Activated CD4-positive, alpha-beta T cell treated with anti-CD3 and anti-CD28 coated beads for 24 hours (primary cell): ENCODE results near the gene RGL4.

ENCODE experiments used
- DNase-seq, 2 donors: peaks; one replicate each; pipeline ENCODE4 v3.0.0-alpha.2; 2020; ENCODE audit warnings: low read depth in 2 of 2

The RGL4 gene

DNA sequence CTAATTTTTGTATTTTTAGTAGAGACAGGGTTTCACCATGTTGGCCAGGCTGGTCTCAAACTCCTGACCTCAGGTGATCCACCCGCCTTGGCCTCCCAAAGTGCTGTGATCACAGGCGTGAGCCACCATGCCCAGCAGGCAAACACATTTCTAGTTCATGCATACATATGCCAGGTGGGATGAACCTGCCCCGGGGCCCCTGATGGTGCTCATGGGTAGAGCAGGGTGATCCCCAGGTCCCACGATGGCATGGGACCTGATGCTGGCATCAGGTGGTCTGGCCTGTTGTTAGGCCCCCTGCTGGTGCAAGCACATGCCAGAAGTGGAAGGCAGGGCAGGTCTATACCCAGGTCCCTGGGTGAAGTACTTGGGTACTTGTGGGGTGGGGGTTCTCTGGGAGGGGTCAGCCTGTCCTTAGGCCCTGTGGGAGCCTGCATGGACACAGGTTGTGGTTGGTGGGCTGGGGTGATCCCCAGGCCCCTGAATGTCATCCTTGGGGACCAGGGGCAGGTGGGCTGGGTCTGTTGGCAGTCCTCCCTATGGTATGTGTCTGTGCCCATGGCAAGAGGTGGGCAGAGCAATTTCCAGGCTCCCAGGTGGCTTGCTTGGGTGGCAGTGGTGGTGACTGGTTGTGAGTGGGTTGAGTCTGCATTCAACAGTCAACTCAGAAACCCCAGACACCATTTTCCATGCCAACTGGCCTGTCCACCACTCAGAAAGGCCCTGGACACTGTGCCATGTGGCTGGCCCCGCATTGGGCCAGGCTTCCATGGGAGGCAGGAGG lies 9.6 kb upstream of the RGL4 start:
- DNase-seq = no peak

DNA sequence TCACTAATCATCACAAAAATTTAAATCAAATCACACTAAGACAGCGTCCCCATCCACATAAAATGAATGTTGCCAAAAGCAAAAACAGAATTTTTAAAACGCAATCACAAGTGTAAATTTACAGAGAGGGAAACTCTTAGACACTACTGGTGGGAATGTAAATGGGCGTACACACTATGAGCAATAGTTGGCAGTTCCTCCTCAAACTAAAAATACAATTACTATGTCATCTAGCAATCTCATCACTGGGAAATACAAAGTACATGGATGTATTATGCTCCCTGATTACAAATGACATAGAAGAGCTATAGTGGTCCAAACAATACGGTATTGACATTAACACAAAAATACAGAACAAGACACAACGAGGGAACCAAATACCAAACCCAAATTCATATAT lies 8.7 kb upstream of the RGL4 start:
- DNase-seq = no peak

DNA sequence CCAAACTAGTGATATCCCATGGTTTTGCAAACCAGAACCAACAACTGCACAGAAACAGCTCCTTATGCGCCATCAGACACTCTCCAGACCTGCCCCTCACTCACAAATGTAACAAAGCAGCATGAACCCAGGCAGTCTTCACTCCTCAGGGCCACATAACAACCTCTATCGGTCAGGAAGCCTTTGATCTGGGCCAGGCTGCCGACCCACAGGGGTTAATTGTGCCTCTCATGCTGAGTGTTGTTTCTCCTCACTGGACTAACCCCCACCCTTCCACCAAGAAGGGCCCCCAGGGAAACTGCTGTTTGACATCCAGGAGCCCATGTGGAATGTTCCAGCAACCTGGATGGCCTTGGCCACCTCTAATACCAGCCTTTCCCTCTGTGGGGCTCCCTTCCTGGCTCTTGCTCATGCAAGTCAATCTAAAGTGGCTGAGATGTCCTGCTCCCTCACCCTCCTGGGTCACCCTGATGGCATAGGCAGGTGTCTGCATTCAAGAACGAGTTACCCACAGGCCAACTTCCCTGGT lies 7.9 kb upstream of the RGL4 start:
- DNase-seq = no peak

DNA sequence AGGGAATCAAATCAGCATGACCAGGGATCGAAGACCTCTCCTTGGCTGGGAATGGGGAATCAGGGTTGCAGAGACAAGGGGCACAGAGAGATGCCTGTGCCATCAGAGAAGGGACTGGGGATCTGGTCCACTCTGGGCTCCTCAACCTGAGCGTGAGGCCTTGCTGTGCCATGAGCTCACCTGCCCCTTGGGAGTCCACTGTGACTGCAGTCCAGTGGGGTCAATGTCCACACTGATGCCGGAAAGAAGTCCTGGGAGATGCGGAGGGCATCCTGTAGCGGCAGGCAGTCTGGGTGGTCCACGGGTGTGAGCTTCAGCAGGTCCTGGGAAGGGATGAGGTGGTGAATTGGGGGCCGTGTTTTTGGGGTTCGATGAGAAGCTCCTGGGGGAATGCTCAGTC lies 7.3 kb upstream of the RGL4 start:
- DNase-seq = no peak

DNA sequence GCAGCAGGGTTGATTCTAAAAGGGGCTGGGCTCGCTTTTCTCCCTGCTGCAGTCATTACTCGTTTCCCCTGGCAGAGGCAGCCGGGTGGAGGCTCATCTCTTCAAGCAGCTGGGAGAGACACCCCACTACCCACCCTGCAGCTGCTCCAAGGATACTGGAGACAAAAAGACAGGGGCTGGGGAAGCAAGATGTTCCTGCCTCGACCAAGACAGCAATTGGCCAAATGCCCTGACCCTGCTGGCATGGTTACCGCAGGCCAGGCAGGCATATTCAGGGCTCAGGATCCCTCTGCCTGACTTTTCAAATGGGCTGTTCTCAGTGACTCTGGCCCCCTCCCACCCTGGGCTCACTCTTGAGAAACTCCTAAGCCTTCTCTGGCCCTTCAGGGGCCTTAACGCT lies 6.8 kb upstream of the RGL4 start:
- no peak for DNase-seq

DNA sequence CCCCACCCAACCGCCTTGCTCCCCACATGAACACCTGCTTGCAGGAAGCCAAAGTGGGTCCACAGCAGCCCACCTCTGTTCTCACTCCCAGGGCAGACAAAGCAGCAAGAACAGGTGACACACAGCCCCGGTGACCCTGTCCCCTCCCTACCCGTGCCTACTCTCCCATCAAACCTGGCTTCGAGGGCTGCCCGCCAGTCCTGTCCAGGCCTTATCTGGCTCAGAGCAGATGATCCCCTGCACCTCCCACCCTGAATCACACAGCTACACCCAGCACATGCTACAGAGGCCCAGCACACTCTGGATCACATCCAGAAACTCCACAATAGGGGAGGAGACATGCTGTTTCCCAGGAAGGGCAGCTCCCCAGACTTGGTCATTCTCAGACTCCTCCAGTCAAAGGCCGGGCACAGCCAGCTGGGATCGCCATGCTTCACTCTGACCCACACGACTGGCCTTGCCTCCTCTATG lies 6.2 kb upstream of the RGL4 start:
- DNase-seq = no peak

DNA sequence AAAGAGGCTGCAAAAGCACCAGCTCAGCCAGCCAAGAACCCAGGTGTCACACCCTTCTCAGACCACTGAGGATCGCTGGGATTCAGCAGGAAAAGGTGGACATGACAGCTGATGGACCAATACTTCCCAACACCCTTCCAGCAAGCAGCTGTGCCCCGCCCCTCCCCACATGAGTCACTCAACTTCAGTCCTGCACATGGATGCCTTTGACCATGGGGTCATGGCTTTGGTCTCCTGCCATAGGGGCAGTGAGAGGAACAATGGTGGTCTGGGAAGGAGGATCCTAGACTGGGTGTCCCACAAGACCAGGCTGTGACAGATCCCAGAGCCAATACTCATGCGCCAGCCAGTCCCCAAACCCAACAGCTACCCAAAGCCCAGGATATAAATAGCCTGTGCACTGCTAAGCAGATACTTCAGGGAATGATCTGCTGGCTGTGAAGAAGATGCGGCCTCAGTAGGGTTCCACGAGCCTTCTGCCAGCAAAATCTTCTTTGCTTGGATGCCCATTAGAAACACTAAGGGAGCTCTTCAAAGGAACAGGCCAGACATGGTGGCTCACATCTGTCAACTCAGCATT lies 5.5 kb upstream of the RGL4 start:
- no peak for DNase-seq

DNA sequence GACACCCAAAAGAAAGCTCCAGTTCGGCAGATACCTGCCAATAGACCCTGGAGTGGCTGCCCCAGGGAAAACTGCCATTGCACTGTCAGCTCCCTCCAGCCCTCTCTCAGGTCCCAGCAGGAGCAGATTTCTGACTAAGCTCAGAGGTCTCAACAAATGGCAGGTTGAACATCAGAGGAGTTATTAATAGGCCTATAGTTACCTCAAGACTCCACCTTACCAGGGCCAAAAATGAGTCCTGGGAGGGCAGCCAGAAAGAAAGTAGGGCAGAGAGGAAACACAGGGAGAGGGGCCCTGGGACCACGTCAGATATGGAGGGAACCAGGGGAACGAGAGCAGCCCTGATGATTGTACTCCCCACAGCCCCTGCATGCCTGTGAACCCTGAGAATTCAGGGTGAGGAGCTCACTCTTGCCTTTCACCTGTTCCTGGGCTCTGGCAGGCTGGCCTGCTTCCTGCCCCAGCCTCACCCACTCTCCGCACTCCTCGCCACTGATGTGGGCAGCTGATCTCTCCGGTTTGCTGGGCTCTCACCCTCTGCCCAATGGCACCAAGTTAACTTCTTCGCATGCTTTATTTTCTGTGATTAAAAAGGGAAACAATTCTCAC lies 4.3 kb upstream of the RGL4 start:
- no peak for DNase-seq

DNA sequence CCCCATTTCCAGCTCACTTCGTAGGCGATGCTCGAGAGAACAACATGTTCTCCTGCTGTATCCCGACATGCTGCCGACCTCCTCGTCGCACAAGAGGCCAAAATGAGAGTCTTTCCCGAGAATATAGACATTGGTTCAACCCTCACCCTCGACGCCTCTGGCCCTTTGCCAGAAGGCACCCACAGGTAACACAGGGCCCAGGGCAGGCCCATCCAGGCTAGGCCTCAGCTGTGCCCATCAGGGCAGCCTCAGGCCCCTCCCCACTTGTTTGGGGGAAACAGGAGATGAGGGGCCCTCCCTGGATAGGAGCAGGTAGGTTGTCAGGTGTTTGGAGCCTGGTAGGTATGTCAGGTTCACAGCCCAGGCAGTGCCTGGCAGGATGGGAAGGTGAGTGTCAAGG lies 2.7 kb upstream of the RGL4 start:
- DNase-seq = no peak

DNA sequence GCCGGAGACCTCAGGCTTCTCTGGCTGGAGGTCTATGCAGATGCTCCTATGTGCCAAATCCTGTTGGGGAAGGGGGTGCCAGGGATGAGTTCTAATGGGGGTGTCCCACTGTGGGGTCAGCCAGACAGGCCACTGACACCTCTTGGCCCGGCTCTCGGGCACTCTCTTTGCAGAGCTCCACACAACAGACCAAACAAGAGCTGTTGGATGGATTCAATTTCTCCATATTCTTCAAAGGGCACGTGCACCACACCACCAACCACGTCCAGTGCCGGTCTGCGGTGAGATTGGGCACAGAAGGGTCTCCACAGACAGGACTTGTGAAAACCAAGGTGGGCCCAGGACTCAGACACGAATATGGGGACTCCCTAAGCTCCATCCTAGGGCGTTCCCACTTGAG lies 2.2 kb upstream of the RGL4 start:
- no peak for DNase-seq

DNA sequence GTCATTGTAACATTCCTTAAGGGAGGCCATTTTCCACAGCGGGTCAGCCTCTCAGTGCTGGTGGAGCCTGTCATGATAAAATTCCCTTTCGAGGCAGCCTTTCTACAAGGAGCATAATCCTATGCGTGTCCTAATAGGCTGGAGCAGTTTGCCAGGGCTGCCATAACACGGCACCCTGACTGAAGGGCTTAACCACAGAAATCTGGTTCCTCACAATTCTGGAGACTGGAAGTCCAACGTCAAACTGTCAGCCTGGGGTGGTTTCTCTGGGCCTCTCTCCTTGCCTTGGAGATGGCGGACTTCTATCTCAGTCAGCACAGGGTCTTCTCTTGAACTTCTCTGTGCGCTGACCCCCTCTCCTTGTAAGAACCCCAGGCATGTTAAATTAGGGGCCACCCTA lies 1.4 kb upstream of the RGL4 start:
- DNase-seq = no peak

DNA sequence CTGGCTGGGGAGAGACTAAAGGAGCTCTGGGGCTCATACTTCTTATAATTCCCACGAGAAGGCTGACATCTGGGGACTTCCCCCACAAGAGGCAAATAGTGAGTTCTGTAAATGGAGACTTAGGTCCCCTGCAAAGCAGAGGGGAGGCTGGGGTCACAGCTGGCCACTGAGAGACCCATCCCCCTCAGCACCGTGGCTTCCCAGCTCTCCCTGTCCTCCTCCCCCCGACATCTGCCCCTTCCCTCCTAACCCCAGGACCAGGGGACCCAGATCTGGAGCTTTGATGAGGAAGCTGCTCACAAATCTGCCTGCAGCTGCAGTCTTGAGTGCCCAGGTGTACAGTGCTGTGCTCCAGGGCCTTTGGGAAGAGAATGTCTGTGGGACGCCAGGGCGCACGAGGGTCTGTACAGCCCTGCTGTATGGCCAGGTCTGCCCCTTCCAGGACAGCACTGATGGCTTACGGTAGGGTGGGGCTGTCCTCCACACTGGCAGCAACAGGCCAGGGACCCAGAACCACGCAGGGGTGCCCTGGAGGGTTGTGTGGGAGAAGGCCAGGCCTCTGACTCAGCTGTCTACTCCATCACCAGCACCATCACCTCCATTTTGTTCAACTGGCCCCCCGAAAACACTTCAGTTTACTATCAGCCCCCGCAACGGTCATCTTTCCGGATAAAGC lies 1.1 kb downstream of the RGL4 start:
- DNase-seq = no peak

DNA sequence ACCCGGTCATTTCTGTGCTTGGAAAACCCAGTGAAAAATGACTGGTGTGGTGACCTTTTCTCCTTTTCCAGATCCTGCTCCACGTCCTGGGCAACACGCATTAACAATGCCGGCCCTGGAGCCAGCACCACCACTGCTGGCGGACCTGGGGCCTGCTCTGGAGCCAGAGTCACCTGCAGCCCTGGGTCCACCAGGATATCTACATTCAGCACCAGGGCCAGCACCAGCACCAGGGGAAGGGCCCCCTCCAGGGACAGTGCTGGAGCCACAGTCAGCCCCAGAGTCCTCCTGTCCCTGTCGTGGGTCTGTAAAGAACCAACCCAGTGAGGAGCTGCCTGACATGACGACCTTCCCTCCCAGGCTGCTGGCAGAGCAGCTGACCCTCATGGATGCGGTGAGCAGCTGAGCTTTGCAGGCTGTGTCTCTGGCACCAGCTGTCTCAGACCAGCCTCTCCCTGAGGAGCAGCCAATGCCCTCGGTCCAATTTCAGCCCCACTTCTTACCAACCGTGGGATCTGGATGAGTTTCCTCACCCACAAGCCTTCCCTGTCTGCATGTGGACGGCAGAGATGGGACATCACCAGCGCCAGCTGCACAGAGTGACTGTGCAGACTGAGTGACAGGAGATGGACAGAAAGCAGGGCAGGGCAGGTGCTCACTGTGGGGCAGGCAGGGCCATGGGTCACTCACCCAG lies 1.9 kb downstream of the RGL4 start:
- DNase-seq = no peak

DNA sequence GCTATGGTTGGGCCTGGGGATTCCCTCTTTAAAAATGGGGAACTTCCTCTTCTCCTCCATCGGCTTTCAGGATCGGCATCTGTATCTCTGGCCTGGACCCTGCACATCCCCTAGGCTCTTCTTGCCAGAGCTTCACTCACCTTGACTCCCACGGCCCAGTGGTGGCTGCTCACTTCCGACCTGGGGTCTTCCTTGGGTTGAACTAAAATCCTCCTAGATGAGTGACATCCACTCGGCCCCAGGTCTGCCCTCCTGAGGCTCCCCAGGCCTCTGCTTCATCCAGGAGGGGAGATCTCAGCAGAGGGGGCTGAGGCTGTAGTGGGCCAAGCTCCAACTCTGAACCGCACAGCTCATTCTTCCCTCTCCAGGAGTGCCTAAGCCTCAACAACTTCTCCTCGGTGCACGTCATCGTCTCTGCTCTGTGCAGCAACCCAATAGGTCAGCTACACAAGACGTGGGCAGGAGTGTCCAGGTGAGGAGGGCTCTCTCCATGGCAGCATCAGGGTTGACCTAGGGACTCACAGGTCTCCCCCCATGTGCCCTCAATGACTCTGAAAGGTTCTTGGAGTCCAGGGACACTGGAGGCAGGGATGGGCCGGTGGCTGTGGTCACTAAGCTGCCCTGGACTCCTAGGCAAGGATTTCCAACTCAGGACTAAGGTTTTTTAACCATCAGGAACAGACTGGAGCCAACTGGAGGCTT lies 3.3 kb downstream of the RGL4 start:
- DNase-seq = no peak

DNA sequence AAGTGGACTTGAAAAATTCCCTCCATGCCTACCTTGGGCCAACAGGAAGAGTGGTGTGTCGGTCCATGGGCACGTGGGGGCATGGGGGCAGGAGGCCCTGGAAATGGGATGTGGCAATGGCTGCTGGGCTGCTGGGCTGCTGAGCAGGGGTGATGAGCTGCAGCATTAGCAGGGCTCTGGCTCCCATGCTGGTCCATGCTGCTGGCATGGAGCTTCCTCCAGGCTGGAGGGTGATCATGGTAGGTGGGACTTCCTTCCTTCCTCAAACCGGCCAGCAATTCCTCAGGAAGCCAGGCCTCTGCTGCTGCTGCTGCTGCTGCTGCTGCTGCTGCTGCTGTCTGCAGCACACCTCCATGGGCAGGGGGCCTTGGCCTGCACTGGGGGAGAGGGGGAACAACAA lies 4.3 kb downstream of the RGL4 start:
- DNase-seq = no peak

DNA sequence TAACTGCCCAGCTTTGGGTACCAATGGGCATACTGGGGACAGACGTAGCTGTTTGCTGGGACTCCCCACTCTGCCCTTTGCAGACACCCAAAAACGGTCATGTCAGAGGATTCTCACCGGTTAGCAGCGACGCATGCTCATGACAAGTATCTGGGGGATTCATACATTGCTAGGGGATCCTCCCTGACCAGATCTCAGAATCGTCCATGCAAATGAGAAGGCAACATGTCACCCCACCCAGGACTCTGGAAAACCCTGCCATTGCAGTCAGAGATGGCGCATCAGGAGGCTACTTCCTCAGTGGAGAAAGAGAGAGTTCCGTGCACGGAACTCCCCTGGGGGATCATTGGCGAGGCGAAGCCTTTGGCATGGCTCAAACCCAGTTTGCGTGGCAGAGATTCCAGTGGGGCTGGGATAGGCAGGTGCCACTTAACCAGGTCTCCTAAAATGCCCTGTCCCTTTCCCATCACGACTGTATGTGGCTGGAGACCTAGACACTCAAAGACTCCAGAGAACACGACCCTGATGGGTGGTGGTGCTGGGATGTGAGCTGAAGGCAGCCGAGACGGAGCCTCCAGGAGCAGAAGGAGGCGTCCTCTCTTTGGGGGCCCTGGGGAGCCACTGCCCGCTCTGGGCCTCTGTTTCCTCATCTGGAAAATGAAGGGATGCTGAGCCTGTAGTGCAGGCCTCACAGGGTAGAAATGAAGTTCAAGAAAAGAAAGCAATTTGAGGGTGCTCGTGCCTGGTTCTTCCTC lies 4.9 kb downstream of the RGL4 start:
- DNase-seq = no peak

DNA sequence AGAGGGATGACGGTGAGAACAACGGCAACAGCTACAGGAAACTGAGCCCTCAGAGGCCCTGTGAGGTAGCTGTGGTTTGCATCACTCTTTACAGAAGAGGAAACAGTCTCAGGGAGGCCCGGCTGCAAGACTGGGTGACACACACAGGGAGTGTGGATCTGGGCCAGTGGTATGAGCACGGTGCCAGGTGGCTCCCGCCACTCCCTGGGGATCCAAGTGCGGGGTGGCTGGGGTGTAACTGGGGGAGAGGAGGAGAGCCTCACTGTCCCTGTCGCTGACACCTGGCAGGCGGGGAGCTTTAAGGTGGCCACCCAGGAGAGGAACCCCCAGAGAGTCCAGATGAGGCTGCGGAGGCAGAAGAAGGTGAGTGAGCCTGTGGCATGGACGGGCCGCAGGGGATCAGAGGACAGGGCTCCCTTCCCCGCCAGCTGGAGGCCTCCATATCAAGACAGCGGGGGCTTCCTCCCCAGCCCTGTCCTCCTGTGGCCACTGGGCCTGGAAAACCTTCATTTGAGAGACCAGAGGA lies 5.6 kb downstream of the RGL4 start:
- DNase-seq = peak; percentile 51 to 52

DNA sequence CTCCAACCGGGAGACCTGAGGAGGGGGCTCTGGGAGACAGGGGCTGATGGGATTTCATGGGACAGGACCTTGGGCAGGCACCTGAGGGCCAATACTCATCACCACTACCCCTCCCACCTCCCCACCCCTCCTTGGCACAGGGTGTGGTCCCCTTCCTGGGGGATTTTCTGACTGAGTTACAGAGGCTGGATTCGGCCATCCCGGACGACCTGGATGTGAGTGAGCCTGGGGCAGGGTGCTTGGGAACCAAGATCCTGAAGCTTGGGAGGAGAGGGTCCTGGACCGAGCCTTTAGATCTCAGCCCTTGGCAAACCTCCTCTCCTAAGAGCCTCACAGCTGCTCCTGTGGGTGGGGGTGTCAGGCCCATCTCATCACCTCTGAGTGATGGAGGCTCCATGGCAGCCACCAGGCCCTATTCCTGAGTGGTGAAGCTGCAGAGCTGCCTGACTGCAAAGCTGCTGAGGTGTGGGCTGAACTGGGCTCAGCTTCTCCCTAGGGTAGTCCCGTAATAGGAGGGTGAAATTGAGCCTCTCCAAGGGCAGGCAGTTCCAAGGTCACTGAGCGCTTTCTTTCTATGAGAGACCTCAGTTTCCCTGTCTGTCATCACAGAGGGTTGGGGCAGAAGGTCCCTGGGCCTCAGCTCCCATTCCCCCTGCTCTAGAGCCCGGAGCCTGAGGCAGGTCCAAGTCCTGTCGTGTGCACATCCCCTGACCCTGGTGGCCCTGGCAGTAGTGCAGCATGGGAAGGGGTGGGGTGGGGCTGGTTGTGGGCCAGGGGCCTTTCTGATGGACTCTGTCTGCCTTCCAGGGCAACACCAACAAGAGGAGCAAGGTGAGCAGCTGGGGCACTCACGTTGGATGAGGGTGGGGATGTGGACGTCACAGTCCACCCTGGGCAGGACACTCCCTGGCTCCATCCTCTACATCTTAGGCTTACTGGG lies 6.5 kb downstream of the RGL4 start:
- DNase-seq = no peak

DNA sequence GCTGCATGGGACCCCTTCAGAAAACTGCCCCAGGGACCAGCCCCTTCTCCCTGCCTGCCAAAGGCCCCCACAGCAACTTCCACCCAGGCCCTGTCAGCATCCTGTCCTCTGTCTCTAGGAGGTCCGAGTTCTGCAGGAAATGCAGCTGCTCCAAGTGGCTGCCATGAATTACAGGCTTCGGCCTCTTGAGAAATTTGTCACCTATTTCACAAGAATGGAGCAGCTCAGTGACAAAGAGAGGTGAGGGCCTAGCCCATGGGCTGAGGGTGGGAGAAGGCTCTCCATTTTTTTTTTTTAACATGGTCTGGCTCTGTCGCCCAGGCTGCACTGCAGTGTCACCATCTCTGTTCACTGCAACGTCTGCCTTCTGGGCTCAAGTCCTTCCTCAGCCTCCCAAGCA lies 7.3 kb downstream of the RGL4 start:
- no peak for DNase-seq
